Panc1 (cell line): Measurements from ENCODE around the gene TBC1D16. TPM values are rescaled to one million over a fixed set of nuclear protein-coding genes. Genes with fewer than 3 reads are reported as not detected.

ENCODE experiments used
- ATAC-seq: fragments of 200-7000 bp; cut with Tn5 transposase; 2 replicates; pipeline ENCODE4 v1.9.1; 2020; ENCODE audit warnings: mild to moderate bottlenecking, moderate library complexity
- BruUV-seq: library from RNA; stranded (reverse); fragments of 400-500 nt; replicated peaks from 2 replicates; lab custom pipeline; 2021; lab: Mats Ljungman, UMichigan
- CTCF ChIA-PET: fragments of 300-600 bp; sonication (Branson Sonifier 250); formaldehyde crosslinking; loops from one replicate; lab custom pipeline; 2022; ENCODE audit warnings: antibody characterized with exemption; lab: Charles Lee
- POLR2A ChIA-PET: fragments of 300-600 bp; sonication (Branson Sonifier 250); formaldehyde crosslinking; loops from one replicate; lab custom pipeline; 2022; ENCODE audit warnings: antibody characterized with exemption; lab: Charles Lee
- DNase-seq: peaks from one replicate; pipeline ENCODE4 v3.0.0-alpha.2; 2010; ENCODE audit warnings: low read depth, low spot score
- H3K27ac ChIP-seq: 2 replicates; pipeline ENCODE4 v1.5.1; 2011; ENCODE audit warnings: mild to moderate bottlenecking, low read length, inconsistent platforms
- H3K27me3 ChIP-seq: fragments of 200-500 bp; sonication (Bioruptor generic); 2 replicates; pipeline ENCODE4 v1.6.0; 2014; ENCODE audit warnings: low read length, inconsistent platforms; ENCODE audit not compliant: control insufficient read depth, insufficient read depth
- H3K36me3 ChIP-seq: fragments of 200-500 bp; sonication (Bioruptor generic); 2 replicates; pipeline ENCODE4 v1.5.1; 2014; ENCODE audit warnings: inconsistent platforms, mild to moderate bottlenecking, low read length, moderate library complexity; ENCODE audit not compliant: control insufficient read depth, insufficient read depth
- H3K4me1 ChIP-seq: 2 replicates; pipeline ENCODE4 v1.5.1; 2011; ENCODE audit warnings: inconsistent platforms, mild to moderate bottlenecking, low read length, moderate library complexity; ENCODE audit not compliant: control insufficient read depth, insufficient read depth
- H3K4me3 ChIP-seq, 2 experiments: 2 replicates each; pipeline ENCODE4 v1.5.1; 2011 to 2012; ENCODE audit warnings: low read depth in 2 of 2, low read length in 2 of 2, mild to moderate bottlenecking in 2 of 2, inconsistent platforms in 1 of 2, moderate library complexity in 1 of 2
- H3K9me3 ChIP-seq: fragments of 200-500 bp; sonication (Bioruptor generic); 2 replicates; pipeline ENCODE4 v1.5.1; 2014; ENCODE audit warnings: low read depth, mild to moderate bottlenecking, inconsistent platforms, low read length, moderate library complexity; ENCODE audit not compliant: control insufficient read depth, insufficient read depth
- CTCF ChIP-seq: fragments of 450-650 bp; IDR thresholded peaks from 2 replicates; pipeline ENCODE4 v1.5.1; 2017; ENCODE audit warnings: mild to moderate bottlenecking
- POLR2AphosphoS5 ChIP-seq: IDR thresholded peaks from 2 replicates; pipeline ENCODE4 v1.6.1; 2012; ENCODE audit warnings: mild to moderate bottlenecking, low read depth, low read length, moderate library complexity
- REST ChIP-seq, 2 experiments: IDR thresholded peaks; 2 replicates each; pipeline ENCODE4 v1.6.1; 2011 to 2012; ENCODE audit warnings: low read depth in 2 of 2, control low read depth in 1 of 2, low read length in 1 of 2, mild to moderate bottlenecking in 1 of 2, moderate library complexity in 1 of 2; ENCODE audit not compliant: insufficient read depth in 1 of 2
- SIN3A ChIP-seq: IDR thresholded peaks from 2 replicates; pipeline ENCODE4 v1.6.1; 2012; ENCODE audit warnings: low read depth, mild to moderate bottlenecking, low read length, moderate library complexity, borderline replicate concordance; ENCODE audit not compliant: insufficient read depth
- TCF7L2 ChIP-seq: IDR thresholded peaks from 2 replicates; pipeline ENCODE4 v1.6.1; 2011; ENCODE audit warnings: mild to moderate bottlenecking, low read depth, low read length, inconsistent platforms
- in situ Hi-C: cut with HindIII; loops from 2 replicates; pipeline ENCODE4 v1.10.0; 2016; ENCODE audit warnings: low sequenced_read_pairs, low pct_unique_long_range_greater_than_20kb
- intact Hi-C: fragments of 100-400 bp; cut with micrococcal nuclease; formaldehyde crosslinking; loops from one replicate; pipeline ENCODE4 v1.10.0; 2022; ENCODE audit not compliant: unreplicated experiment
- total RNA-seq: library from RNA; stranded (reverse); gene quantifications from one replicate; pipeline ENCODE4 v1.2.1, GENCODE V29; 2021; ENCODE audit not compliant: unreplicated experiment

TBC1D16 gene
- total RNA-seq, 1 experiment from 2014 or later = 41.6 TPM

GRCh38 chr17:80064696-80065095, 29.0 kb upstream of the TBC1D16 start:
- no peaks in the 10 kb centered on the region for H3K9me3 ChIP-seq
- CTCF ChIA-PET = no interaction called here
- POLR2A ChIA-PET = no interaction called here
- TF ChIP-seq POLR2AphosphoS5 (no peak), SIN3A (no peak), CTCF (no peak), REST (IDR thresholded peaks at IDR 0.05; ENCODE audit: insufficient read depth in 1 of 2, low read depth in 2 of 2, low read length in 1 of 2) (no peak), TCF7L2 (no peak)
- peak; percentile 51 for ATAC-seq
- H3K27ac ChIP-seq = peak overlapping the region; percentile 60
- peaks cover 34% of the 10 kb centered on the region for H3K4me1 ChIP-seq
- in situ Hi-C loops (no loop called here), intact Hi-C loops (no loop called here)
- no peaks in the 10 kb centered on the region for H3K36me3 ChIP-seq
- H3K27me3 ChIP-seq = no peaks in the 10 kb centered on the region
- no peak for DNase-seq
- H3K4me3 ChIP-seq = no peak overlapping the region; a peak in 1 of 4 replicates
- BruUV-seq = no TSS peak

- CTCF ChIA-PET = no interaction called here
- POLR2A ChIA-PET = interaction anchor here (0.6 kb wide), 1 partner anchor 127 kb away, joined by 3 read pairs; no protein-coding TSS in a partner anchor
- TF ChIP-seq CTCF (no peak), REST (IDR thresholded peaks at IDR 0.05; ENCODE audit: insufficient read depth in 1 of 2, low read depth in 2 of 2, low read length in 1 of 2) (0 out of 4 replicates have a peak, but pooled peaks of 1 of the 2 experiments have one; percentile 40)
- BruUV-seq = no TSS peak
- Histone ChIP-seq H3K27ac (peak overlapping the region; percentile 60), H3K27me3 (no peaks in the 10 kb centered on the region), H3K4me1 (peaks cover 28% of the 10 kb centered on the region), H3K36me3 (no peaks in the 10 kb centered on the region), H3K9me3 (no peaks in the 10 kb centered on the region), H3K4me3 (no peak overlapping the region; a peak in 1 of 4 replicates)
- DNase-seq (no peak), ATAC-seq (peak; percentile 86)
- intact Hi-C loops (no loop called here), in situ Hi-C loops (no loop called here)
Measured at GRCh38 chr17:80063830-80064585, 28.3 kb upstream of the TBC1D16 start.
